Activated T-helper 2 cell treated with anti-CD3 and anti-CD28 coated beads, Interferon-gamma antibody, Interleukin-2, Interleukin-4, amounts not matched to agents 10 μg/mL and 5 μg/mL and 100 μg/mL, durations not matched to agents 14 hours and 24 hours and 36 hours (primary cell): ENCODE data around the gene ACAA2. TPM values are rescaled to one million over a fixed set of nuclear protein-coding genes. Genes with fewer than 3 reads are reported as not detected.
A peak's percentile ranks its signal among the peaks of the same experiment; 100 is the strongest.
"Not testable (repeated sequence)": the region's sequence is repeated elsewhere in the genome, so short reads cannot be mapped to it uniquely, and the experiment has no call there.

Experiments
- DNase-seq: peaks from one replicate; pipeline ENCODE4 v3.0.0; 2021; ENCODE audit warnings: low spot score
- H3K27ac Mint-ChIP-seq: one replicate; pipeline ENCODE4 v1.8.0; 2021; ENCODE audit warnings: mixed read lengths
- H3K27me3 Mint-ChIP-seq: one replicate; pipeline ENCODE4 v1.8.0; 2021; ENCODE audit warnings: low read depth, mixed read lengths
- H3K36me3 Mint-ChIP-seq: one replicate; pipeline ENCODE4 v1.8.0; 2021; ENCODE audit warnings: low read depth, mixed read lengths
- H3K4me1 Mint-ChIP-seq: one replicate; pipeline ENCODE4 v1.8.0; 2021; ENCODE audit warnings: low read depth, mixed read lengths
- H3K4me3 Mint-ChIP-seq: one replicate; pipeline ENCODE4 v1.8.0; 2021; ENCODE audit warnings: low read depth, mild to moderate bottlenecking, moderate library complexity, mixed read lengths
- H3K9me3 Mint-ChIP-seq: one replicate; pipeline ENCODE4 v1.8.0; 2021; ENCODE audit warnings: mixed read lengths
- intact Hi-C: fragments of 100-400 bp; cut with micrococcal nuclease; formaldehyde crosslinking; loops from one replicate; pipeline ENCODE4 v1.15.1; 2023
- total RNA-seq: library from RNA; stranded (reverse); gene quantifications from 2 replicates; pipeline ENCODE4 v1.2.3, GENCODE V29; 2022

The ACAA2 gene
- total RNA-seq, 1 donor from 2014 or later: 85.7 TPM

DNA sequence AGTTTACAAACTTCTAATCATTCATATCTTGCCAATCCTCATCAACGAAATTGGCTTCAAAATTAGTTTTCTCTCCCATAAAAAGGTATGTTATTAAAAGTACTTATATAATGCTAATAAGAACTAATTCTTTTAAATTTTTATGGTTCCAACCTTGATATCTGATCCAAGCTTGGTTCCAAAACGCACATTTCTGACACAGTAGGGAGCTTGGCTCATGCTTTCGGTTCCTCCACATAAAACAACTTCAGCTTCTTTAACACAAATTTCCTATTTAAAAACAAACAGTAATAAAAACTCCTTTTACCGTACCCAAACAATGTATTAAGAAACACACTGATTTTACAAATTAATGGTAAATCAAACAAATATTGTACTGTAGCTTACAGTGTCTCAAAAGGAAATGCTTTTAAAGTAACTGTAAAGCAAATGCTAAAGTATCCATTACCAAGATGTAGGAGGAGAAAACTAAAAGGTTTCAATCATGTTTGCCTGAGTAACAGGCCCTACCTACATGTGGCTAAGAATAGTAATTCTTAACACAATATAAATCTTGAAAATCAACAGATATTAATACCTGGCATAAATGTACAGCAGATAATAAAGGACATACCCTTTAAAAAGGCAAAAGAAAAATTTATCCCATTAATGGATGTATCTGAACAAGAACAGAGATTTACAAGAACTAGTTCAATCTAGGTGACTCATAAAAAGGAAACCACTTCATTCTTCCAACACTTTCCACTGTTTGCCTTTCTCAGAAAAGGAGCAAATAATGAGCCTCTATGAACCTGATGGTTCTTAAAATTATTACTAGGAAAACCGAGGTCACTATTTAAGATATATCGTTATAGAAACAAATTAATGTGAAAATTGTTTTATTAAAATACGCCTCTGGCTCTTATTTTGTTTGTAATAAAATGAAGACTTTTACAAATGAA, 17.5 kb downstream of the ACAA2 start:
- peak overlapping the region; percentile 44 for H3K27ac Mint-ChIP-seq
- H3K4me1 Mint-ChIP-seq: peaks cover 17% of the 10 kb centered on the region
- intact Hi-C loops: loop anchor here (2.0 kb wide), 1 partner anchor 15 kb away; no protein-coding TSS in a partner anchor
- peaks cover 75% of the 10 kb centered on the region for H3K36me3 Mint-ChIP-seq
- H3K9me3 Mint-ChIP-seq: no peaks in the 10 kb centered on the region
- DNase-seq: no peak
- H3K27me3 Mint-ChIP-seq: no peaks in the 10 kb centered on the region
- H3K4me3 Mint-ChIP-seq: no peak overlapping the region

DNA sequence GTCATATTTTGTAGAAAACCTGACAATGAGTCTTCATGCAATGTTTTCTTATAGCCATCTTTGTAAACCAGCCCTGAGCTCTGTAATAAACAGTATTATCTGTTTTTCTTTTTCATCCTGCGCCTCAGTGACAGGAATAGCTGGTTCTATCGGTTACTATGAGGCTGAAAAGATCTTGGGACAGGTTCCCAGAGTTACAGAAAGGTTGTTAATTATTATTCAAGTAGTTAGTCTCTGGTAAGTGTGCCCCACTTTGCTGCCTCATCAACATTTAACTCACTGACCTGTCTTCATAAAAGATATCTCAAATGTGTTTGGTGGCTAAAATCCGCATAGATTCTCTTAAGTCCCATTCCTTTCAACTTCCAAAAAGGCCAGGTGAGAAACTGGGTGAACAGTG, 18.6 kb downstream of the ACAA2 start:
- no peak overlapping the region for H3K4me3 Mint-ChIP-seq
- no peak overlapping the region for H3K27ac Mint-ChIP-seq
- intact Hi-C loops: no loop called here
- H3K36me3 Mint-ChIP-seq: peaks cover 80% of the 10 kb centered on the region
- no peak for DNase-seq
- no peaks in the 10 kb centered on the region for H3K9me3 Mint-ChIP-seq
- H3K27me3 Mint-ChIP-seq: no peaks in the 10 kb centered on the region
- H3K4me1 Mint-ChIP-seq: peaks cover 26% of the 10 kb centered on the region

GRCh38 chr18:49789560-49790134, 23.7 kb downstream of the ACAA2 start:
- peak overlapping the region; percentile 8 for H3K27ac Mint-ChIP-seq
- H3K4me1 Mint-ChIP-seq: peaks cover 41% of the 10 kb centered on the region
- H3K9me3 Mint-ChIP-seq, H3K4me3 Mint-ChIP-seq, DNase-seq, H3K27me3 Mint-ChIP-seq: not testable (repeated sequence)
- peaks cover 81% of the 10 kb centered on the region for H3K36me3 Mint-ChIP-seq
- intact Hi-C loops: loop anchor here (2.0 to 5.0 kb wide), 2 partner anchors 23 to 68 kb away; partner anchors contain the start of gene ACAA2

GRCh38 chr18:49788327-49788898, 24.9 kb downstream of the ACAA2 start:
- Mint-ChIP-seq H3K36me3 (peaks cover 83% of the 10 kb centered on the region), H3K4me1 (peaks cover 43% of the 10 kb centered on the region), H3K27me3 (no peaks in the 10 kb centered on the region), H3K4me3 (no peak overlapping the region), H3K9me3 (no peaks in the 10 kb centered on the region), H3K27ac (peak overlapping the region; percentile 55)
- DNase-seq: no peak
- intact Hi-C loops: loop anchor here (2.0 to 5.0 kb wide), 2 partner anchors 24 to 69 kb away; partner anchors contain the start of gene ACAA2

DNA sequence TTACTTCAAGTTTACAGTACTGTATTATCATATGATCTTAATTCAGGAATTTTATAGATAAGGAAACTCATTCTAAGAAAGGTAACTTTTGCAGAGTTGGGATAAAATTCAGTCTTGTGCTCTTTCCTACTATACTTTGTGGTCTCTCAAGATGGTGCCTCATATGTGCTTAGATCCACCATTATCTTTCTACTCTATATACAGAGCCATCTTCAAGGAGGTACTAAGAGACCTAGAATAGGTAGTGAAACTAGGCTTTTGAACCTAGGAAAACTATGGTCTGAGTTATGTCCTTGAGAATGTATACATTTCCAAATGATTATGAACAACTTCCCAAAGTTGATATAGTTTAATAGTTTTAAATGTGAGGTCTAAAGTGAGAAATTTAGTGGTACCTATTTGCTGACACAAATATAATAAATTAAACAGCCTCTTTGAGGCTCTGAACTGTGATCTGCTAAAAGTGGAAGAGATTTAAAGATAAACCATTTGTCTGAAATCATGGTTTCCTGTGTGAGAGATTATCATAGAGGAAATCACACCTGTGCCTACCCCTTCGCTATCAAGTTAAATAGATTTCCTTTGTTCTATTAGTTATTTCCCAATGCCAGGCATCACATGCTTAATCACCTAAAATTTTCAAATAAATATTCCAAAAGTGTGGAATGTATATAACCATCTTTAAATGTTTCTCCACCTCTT, 27.2 kb downstream of the ACAA2 start:
- no peaks in the 10 kb centered on the region for H3K27me3 Mint-ChIP-seq
- peaks cover 81% of the 10 kb centered on the region for H3K36me3 Mint-ChIP-seq
- H3K4me1 Mint-ChIP-seq: peaks cover 43% of the 10 kb centered on the region
- intact Hi-C loops: loop anchor here (5.0 kb wide), 1 partner anchor 71 kb away; no protein-coding TSS in a partner anchor
- no peak overlapping the region for H3K4me3 Mint-ChIP-seq
- no peak overlapping the region for H3K27ac Mint-ChIP-seq
- H3K9me3 Mint-ChIP-seq: no peaks in the 10 kb centered on the region
- DNase-seq: no peak

DNA sequence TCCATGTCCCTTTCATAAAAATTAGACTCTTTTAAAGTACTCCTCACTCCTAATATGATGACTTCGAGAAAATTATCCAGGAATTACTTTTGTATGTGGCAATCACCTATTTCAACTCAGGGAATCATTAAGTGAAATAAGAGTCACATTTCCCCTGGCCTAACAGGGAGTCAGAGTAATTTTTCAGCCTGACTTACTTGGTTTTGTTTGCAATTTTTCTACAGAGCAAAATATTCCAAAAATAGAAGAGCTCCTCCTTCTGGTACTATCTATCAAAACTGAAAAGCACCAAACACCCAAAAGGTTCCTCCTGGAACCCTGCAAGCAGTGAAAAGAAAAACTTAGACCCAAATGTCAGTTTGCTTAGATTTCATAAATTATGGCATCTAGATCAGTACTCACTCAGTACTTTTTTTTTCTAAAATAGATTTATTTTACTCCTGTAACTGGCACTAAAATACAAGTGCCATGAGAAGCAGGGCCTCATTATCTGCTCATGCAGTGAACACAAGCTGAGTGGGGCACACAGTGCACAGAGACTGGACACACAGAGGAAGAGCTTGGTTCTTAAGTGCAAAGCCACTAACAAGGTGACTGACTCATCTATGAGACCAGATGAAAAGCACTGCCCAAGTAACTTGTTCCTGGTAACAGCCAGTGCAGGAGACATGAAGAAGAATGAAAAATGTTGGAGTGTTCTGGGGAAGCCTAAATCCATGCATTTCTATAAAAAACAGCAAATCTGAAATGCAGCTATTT, 28.7 kb downstream of the ACAA2 start:
- Mint-ChIP-seq H3K27ac (no peak overlapping the region), H3K4me1 (peaks cover 34% of the 10 kb centered on the region), H3K9me3 (no peaks in the 10 kb centered on the region), H3K27me3 (no peaks in the 10 kb centered on the region), H3K36me3 (peaks cover 79% of the 10 kb centered on the region), H3K4me3 (no peak overlapping the region)
- no peak for DNase-seq
- intact Hi-C loops: loop anchor here (5.0 kb wide), 1 partner anchor 73 kb away; no protein-coding TSS in a partner anchor

GRCh38 chr18:49783631-49784030, 29.7 kb downstream of the ACAA2 start:
- DNase-seq, H3K27ac Mint-ChIP-seq, H3K27me3 Mint-ChIP-seq, H3K4me3 Mint-ChIP-seq, intact Hi-C loops, H3K9me3 Mint-ChIP-seq: not testable (repeated sequence)
- Mint-ChIP-seq H3K4me1 (peaks cover 24% of the 10 kb centered on the region), H3K36me3 (peaks cover 80% of the 10 kb centered on the region)

DNA sequence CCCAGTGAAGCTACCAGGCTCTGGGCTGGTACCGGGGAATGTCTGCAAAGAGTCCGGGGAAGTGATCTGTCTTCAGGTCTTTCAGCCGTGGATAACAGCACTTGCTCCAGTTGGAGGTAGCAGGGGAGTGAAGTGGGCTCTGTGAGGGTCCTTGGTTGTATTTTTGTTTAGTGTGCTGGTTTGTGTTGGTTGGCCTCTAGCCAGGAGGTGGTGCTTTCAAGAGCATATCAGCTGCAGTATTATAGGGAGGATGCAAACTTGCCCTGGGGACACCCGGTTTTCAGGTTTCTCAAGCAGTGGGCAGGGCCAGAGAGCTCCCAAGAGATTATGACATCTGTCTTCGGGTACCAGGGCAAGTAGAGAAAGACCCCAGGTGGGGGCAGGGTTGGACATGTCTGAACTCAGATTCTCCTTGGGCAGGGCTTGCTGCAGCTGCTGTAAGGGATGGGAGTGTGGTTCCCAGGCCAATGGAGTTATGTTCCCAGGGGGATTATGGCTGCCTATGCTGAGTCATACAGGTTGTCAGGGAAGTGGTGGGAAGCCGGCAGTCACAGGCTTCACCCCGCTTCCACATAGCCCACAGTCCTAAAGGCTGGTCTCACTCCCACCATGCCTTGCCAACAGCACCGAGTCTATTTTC, 34.4 kb downstream of the ACAA2 start:
- Mint-ChIP-seq H3K4me1 (no peaks in the 10 kb centered on the region), H3K27me3 (peaks cover 10% of the 10 kb centered on the region), H3K9me3 (peaks cover 18% of the 10 kb centered on the region), H3K36me3 (peaks cover 53% of the 10 kb centered on the region), H3K27ac (no peak overlapping the region), H3K4me3 (no peak overlapping the region)
- DNase-seq: no peak
- intact Hi-C loops: no loop called here

DNA sequence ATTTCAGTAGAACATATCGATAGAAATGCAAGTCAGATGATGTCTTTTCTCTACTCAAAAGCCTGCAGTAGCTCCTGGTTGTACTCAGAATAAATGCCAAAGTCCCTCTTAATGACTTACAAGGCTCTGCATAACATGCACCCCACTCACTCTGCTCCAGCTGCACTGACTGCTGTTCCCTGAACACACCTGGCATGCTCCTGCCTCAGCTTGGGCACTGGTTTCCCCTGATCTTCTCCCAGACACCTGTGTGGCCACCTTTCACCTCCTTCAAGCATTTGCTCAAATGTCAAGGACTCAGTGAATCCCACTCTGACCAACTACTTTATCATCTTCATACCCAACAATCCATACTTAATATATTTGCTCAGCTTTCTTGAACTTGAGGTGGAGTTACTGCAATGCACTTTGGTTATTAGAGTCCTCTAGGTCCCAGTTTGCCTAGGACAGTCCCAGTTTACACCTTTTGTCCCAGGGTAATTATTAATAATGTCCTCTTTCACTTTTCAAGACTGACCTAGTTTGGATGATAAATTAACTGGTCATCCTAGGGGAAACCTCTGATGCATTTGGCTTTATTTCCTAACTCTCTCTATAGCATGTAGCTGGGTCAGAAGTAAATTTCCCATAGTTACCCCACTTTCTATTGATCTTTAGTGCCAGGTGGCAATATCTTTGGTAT, 44.1 kb downstream of the ACAA2 start:
- H3K4me3 Mint-ChIP-seq: no peak overlapping the region
- H3K27me3 Mint-ChIP-seq: peaks cover 15% of the 10 kb centered on the region
- H3K9me3 Mint-ChIP-seq: no peaks in the 10 kb centered on the region
- DNase-seq: no peak
- H3K4me1 Mint-ChIP-seq: no peaks in the 10 kb centered on the region
- intact Hi-C loops: loop anchor here (5.0 kb wide), 1 partner anchor 88 kb away; no protein-coding TSS in a partner anchor
- no peaks in the 10 kb centered on the region for H3K36me3 Mint-ChIP-seq
- H3K27ac Mint-ChIP-seq: no peak overlapping the region

DNA sequence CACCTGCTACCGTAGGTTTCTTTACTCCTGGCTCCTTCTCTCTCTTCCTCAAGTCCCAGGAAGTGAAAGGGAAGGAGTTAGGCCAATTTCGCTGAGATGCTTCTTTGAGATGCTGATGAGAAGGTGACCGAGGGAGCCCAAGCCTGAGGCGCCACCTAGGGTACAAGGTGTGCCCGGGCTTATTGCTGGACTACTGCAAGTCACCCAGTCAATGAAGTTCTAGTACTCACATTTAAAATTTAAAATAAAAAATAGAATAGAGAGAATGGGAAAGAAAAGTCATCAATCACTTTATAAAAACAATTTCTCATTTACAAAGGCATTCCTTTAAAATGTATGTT, 45.3 kb downstream of the ACAA2 start:
- H3K36me3 Mint-ChIP-seq: no peaks in the 10 kb centered on the region
- no peak overlapping the region for H3K27ac Mint-ChIP-seq
- no peak for DNase-seq
- H3K27me3 Mint-ChIP-seq: peaks cover 8% of the 10 kb centered on the region
- H3K9me3 Mint-ChIP-seq: no peaks in the 10 kb centered on the region
- intact Hi-C loops: loop anchor here (5.0 kb wide), 1 partner anchor 89 kb away; no protein-coding TSS in a partner anchor
- no peak overlapping the region for H3K4me3 Mint-ChIP-seq
- H3K4me1 Mint-ChIP-seq: no peaks in the 10 kb centered on the region
